PC-3 (cell line): Measurements from ENCODE around the gene STX4. TPM values are rescaled to one million over a fixed set of nuclear protein-coding genes. Genes with fewer than 3 reads are reported as not detected.

Experiments used
- ATAC-seq: fragments of 200-7000 bp; cut with Tn5 transposase; 2 replicates; pipeline ENCODE4 v1.9.1; 2020; ENCODE audit warnings: mild to moderate bottlenecking, moderate library complexity
- BruUV-seq: library from RNA; stranded (reverse); fragments of 400-500 nt; replicated peaks from 2 replicates; lab custom pipeline; 2021; lab: Mats Ljungman, UMichigan
- CTCF ChIA-PET: fragments of 300-600 bp; sonication (Branson Sonifier 250); formaldehyde crosslinking; loops from one replicate; lab custom pipeline; 2022; ENCODE audit warnings: antibody characterized with exemption; lab: Charles Lee
- POLR2A ChIA-PET: fragments of 300-600 bp; sonication (Branson Sonifier 250); formaldehyde crosslinking; loops from one replicate; lab custom pipeline; 2022; ENCODE audit warnings: antibody characterized with exemption; ENCODE audit not compliant: unreplicated experiment; lab: Charles Lee
- DNase-seq: peaks from one replicate; pipeline ENCODE4 v3.0.0-alpha.2; 2015
- H2AFZ ChIP-seq: fragments of 300-600 bp; sonication (generic); 2 replicates; pipeline ENCODE4 v1.6.0; 2016; ENCODE audit warnings: antibody characterized with exemption, low read length
- H3F3A ChIP-seq: fragments of 300-600 bp; sonication (generic); one replicate; pipeline ENCODE4 v1.6.0; 2017; ENCODE audit warnings: antibody characterized with exemption, low read length, control low read depth, mild to moderate bottlenecking; ENCODE audit not compliant: unreplicated experiment
- H3K27ac ChIP-seq: fragments of 300-600 bp; sonication (generic); 2 replicates; pipeline ENCODE4 v1.5.1; 2016; ENCODE audit warnings: mild to moderate bottlenecking, low read length
- H3K27me3 ChIP-seq: fragments of 300-600 bp; sonication (generic); 2 replicates; pipeline ENCODE4 v1.6.1; 2016; ENCODE audit warnings: low read length, mixed read lengths
- H3K36me3 ChIP-seq: fragments of 300-600 bp; sonication (generic); 2 replicates; pipeline ENCODE4 v1.6.1; 2016; ENCODE audit warnings: low read depth, mixed run types, low read length, mixed read lengths
- H3K4me1 ChIP-seq: fragments of 300-600 bp; sonication (generic); 2 replicates; pipeline ENCODE4 v1.5.1; 2016; ENCODE audit warnings: low read length; ENCODE audit not compliant: insufficient read depth
- H3K4me2 ChIP-seq: fragments of 300-600 bp; sonication (generic); 2 replicates; pipeline ENCODE4 v1.6.0; 2016; ENCODE audit warnings: low read length
- H3K4me3 ChIP-seq: fragments of 300-600 bp; sonication (generic); 2 replicates; pipeline ENCODE4 v1.5.1; 2016; ENCODE audit warnings: mild to moderate bottlenecking, low read length, mixed read lengths
- H3K79me2 ChIP-seq: fragments of 300-600 bp; sonication (generic); 2 replicates; pipeline ENCODE4 v1.6.1; 2017; ENCODE audit warnings: low read length, mixed read lengths
- H3K9ac ChIP-seq: fragments of 300-600 bp; sonication (generic); 2 replicates; pipeline ENCODE4 v1.6.0; 2016; ENCODE audit warnings: mild to moderate bottlenecking, low read length
- H3K9me2 ChIP-seq: fragments of 300-600 bp; sonication (generic); replicated peaks from 2 replicates; pipeline ENCODE4 v1.6.1; 2016; ENCODE audit warnings: mixed run types, low read length, mixed read lengths
- H3K9me3 ChIP-seq: fragments of 300-600 bp; sonication (generic); 2 replicates; pipeline ENCODE4 v1.6.1; 2016; ENCODE audit warnings: low read length, mixed read lengths
- H4K20me1 ChIP-seq: fragments of 300-600 bp; sonication (generic); 2 replicates; pipeline ENCODE4 v1.6.1; 2016; ENCODE audit warnings: low read length, mixed read lengths
- EZH2 ChIP-seq: fragments of 300-600 bp; sonication (generic); IDR thresholded peaks from one replicate; pipeline ENCODE4 v1.6.1; 2017; ENCODE audit warnings: antibody characterized with exemption, mild to moderate bottlenecking, low read length; ENCODE audit not compliant: unreplicated experiment
- EZH2phosphoT487 ChIP-seq: fragments of 300-600 bp; sonication (generic); IDR thresholded peaks from 2 replicates; pipeline ENCODE4 v1.6.1; 2018; ENCODE audit warnings: mild to moderate bottlenecking, antibody characterized with exemption, low read length, borderline replicate concordance
- intact Hi-C: fragments of 100-400 bp; cut with micrococcal nuclease; formaldehyde crosslinking; loops from 2 replicates; pipeline ENCODE4 v1.9.0; 2023
- total RNA-seq: library from RNA; depleted of rRNA; stranded (reverse); fragments of >200 nt; gene quantifications from 2 replicates; pipeline ENCODE4 v1.2.3, GENCODE V29; 2014; rRNA removed
- TF ChIP-seq, protein P1 (sequence below): fragments of 300-600 bp; sonication (generic); conservative IDR thresholded peaks from 2 replicates; pipeline ENCODE4 v1.5.1; 2017; ENCODE audit warnings: antibody characterized with exemption, low read depth, mild to moderate bottlenecking, low read length

The STX4 gene
- total RNA-seq, 1 experiment from 2014 or later: 27.4 TPM

DNA sequence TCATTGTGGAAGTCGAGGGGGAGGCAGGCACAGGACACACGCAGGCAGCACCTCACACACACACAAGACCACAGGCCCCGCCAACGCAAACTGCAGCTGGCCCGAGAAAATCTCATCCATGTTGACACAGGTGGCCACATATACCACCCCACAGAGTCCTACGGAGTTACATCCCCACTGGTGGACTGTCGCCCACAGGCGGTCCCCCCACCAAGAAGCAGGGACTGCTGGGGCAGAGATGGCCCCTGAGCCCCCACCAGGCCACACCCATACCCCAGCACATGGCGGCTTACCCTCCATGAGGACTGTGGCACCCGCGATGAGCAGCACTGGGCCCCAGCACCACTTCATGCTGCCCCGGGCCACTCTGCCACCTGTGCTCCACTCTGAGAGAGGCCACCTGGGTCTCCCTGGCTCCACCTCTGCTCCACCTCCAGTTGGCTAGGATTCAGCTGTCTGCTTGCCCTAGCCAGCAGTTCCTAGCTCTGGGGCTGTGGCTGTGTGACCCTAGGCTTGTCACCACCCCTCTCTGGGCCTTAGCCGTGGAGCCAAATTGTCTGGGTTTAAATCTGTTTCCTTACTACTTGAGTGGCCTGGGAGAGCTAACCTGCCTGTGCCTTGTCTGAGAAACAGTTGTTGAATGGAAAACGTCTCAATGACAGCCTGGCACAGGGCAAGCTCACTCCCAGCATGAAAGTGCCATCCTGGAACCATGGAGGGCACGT is 55.3 kb downstream of the STX4 start, which contains the start of gene PRSS53:
TSS of gene PRSS53 (minus strand) at position 485 of the 725 bp plus-strand sequence. CDS start at position 351, 134 bp downstream.
- intact Hi-C loops: no loop called here
- Histone ChIP-seq H3K9me2 (no peaks in the 10 kb centered on the region), H2AFZ (no peak within 1 kb of the TSS), H3K9ac (no peak within 1 kb of the TSS), H3K4me3 (no peak within 1 kb of the TSS), H3K4me2 (no peak within 1 kb of the TSS), H3K9me3 (no peaks in the 10 kb centered on the region), H3K36me3 (peaks cover 3% of the 10 kb centered on the region; the same call in 1 of the 2 replicates), H4K20me1 (peaks cover 5% of the 10 kb centered on the region; the same call in 1 of the 2 replicates), H3K27me3 (no peaks in the 10 kb centered on the region), H3F3A (no peaks in the 10 kb centered on the region), H3K4me1 (peaks cover 7% of the 10 kb centered on the region; the same call in 1 of the 2 replicates), H3K79me2 (peaks cover 14% of the 10 kb centered on the region), H3K27ac (no peak within 1 kb of the TSS)
- CTCF ChIA-PET: no interaction called here
- DNase-seq (no peak), ATAC-seq (no peak)
- TF ChIP-seq EZH2: no peak
- TF ChIP-seq, protein P1, sequence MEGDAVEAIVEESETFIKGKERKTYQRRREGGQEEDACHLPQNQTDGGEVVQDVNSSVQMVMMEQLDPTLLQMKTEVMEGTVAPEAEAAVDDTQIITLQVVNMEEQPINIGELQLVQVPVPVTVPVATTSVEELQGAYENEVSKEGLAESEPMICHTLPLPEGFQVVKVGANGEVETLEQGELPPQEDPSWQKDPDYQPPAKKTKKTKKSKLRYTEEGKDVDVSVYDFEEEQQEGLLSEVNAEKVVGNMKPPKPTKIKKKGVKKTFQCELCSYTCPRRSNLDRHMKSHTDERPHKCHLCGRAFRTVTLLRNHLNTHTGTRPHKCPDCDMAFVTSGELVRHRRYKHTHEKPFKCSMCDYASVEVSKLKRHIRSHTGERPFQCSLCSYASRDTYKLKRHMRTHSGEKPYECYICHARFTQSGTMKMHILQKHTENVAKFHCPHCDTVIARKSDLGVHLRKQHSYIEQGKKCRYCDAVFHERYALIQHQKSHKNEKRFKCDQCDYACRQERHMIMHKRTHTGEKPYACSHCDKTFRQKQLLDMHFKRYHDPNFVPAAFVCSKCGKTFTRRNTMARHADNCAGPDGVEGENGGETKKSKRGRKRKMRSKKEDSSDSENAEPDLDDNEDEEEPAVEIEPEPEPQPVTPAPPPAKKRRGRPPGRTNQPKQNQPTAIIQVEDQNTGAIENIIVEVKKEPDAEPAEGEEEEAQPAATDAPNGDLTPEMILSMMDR: no peak
- no peak for TF ChIP-seq EZH2phosphoT487
- no TSS peak for BruUV-seq
- POLR2A ChIA-PET: no interaction called here

DNA sequence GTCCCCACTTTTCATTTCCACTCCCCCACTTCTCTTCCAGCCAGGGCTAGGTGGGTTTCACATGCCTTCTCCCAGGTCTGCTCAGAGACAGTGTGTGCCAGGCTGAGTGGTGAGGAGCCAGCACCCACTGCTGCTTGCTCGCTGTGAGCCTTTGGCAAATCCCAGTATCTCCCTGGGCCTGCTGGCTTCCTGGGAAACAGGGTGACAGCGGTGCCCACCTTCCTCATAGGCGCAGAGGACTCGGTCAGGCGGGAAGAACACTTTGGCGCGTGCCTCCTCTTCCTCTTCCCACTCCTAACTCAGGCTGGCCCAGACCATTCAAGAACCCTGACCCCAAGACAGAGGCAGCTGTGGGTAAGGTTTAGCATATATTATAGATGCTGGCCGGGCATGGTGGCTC is 55.8 kb downstream of the STX4 start:
- DNase-seq: no peak
- H3K27me3 ChIP-seq: no peaks in the 10 kb centered on the region
- H3K79me2 ChIP-seq: peaks cover 20% of the 10 kb centered on the region
- H2AFZ ChIP-seq: no peak overlapping the region
- H3K4me3 ChIP-seq: no peak overlapping the region
- H3K9me2 ChIP-seq: no peaks in the 10 kb centered on the region
- H3F3A ChIP-seq: no peaks in the 10 kb centered on the region
- H3K9me3 ChIP-seq: no peaks in the 10 kb centered on the region
- ChIA-PET CTCF (no interaction called here), POLR2A (no interaction called here)
- H3K9ac ChIP-seq: no peak overlapping the region
- no peak for ATAC-seq
- peaks cover 5% of the 10 kb centered on the region; the same call in 1 of the 2 replicates for H4K20me1 ChIP-seq
- peaks cover 7% of the 10 kb centered on the region; the same call in 1 of the 2 replicates for H3K4me1 ChIP-seq
- H3K27ac ChIP-seq: no peak overlapping the region
- no peak overlapping the region for H3K4me2 ChIP-seq
- H3K36me3 ChIP-seq: peaks cover 3% of the 10 kb centered on the region; the same call in 1 of the 2 replicates
- BruUV-seq: no TSS peak
- intact Hi-C loops: no loop called here
- TF ChIP-seq EZH2phosphoT487 (no peak), EZH2 (no peak)
- TF ChIP-seq, protein P1: no peak

Other genes starting within 250 kb of the STX4 start
- gene ZNF629, start 246.4 kb upstream of the STX4 start, total RNA-seq: 7.8 and 8.4 TPM in 2 replicates
- 75.6 and 97.3 TPM in 2 replicates for gene BCL7C, start 139.5 kb upstream of the STX4 start, total RNA-seq
- 0.29 and 0.98 TPM in 2 replicates for gene CTF1, start 136.9 kb upstream of the STX4 start, total RNA-seq
- 36.2 and 48.5 TPM in 2 replicates for gene FBXL19, start 110.0 kb upstream of the STX4 start, total RNA-seq
- 3.6 and 5.7 TPM in 2 replicates for gene ORAI3, start 84.5 kb upstream of the STX4 start, total RNA-seq
- gene SETD1A, start 75.8 kb upstream of the STX4 start, total RNA-seq: 7.9 and 8.6 TPM in 2 replicates
- 12.0 and 16.3 TPM in 2 replicates for gene HSD3B7, start 48.4 kb upstream of the STX4 start, total RNA-seq
- 1.5 and 2.4 TPM in 2 replicates for gene STX1B, start 22.9 kb upstream of the STX4 start, total RNA-seq
- 15.6 and 19.2 TPM in 2 replicates for gene ZNF668, start 40.7 kb downstream of the STX4 start, total RNA-seq
- 5.5 and 8.5 TPM in 2 replicates for gene ZNF646, start 40.9 kb downstream of the STX4 start, total RNA-seq
- gene PRSS53, start 55.4 kb downstream of the STX4 start, total RNA-seq: 3.8 and 5.8 TPM in 2 replicates
- gene VKORC1, start 61.2 kb downstream of the STX4 start, total RNA-seq: 105 and 127 TPM in 2 replicates
- gene BCKDK, start 74.8 kb downstream of the STX4 start, total RNA-seq: 47.7 and 69.1 TPM in 2 replicates
- 25.3 and 35.1 TPM in 2 replicates for gene KAT8, start 84.1 kb downstream of the STX4 start, total RNA-seq
- gene PRSS8, start 102.2 kb downstream of the STX4 start, total RNA-seq: 18.0 and 23.4 TPM in 2 replicates
- 0.51 TPM in 1 of 2 replicates, not detected in the other for gene PRSS36, start 116.5 kb downstream of the STX4 start, total RNA-seq
- gene FUS, start 146.6 kb downstream of the STX4 start, total RNA-seq: 43.0 and 90.7 TPM in 2 replicates
- 16.5 and 29.8 TPM in 2 replicates for gene PYCARD, start 169.2 kb downstream of the STX4 start, total RNA-seq
- not detected in 2 replicates for gene TRIM72, start 180.6 kb downstream of the STX4 start, total RNA-seq
- not detected in 2 replicates for gene PYDC1, start 183.6 kb downstream of the STX4 start, total RNA-seq
- not detected in 2 replicates for gene ITGAM, start 226.4 kb downstream of the STX4 start, total RNA-seq